VCaP (cell line): ENCODE data around the gene HAO2.

Experiments
- H3K27ac ChIP-seq: fragments of 450-650 bp; 2 replicates; pipeline ENCODE4 v1.5.1; 2017
- CTCF ChIP-seq: fragments of 450-650 bp; conservative IDR thresholded peaks from 2 replicates; pipeline ENCODE4 v1.5.1; 2017; ENCODE audit warnings: mild to moderate bottlenecking, moderate library complexity

HAO2 gene

DNA sequence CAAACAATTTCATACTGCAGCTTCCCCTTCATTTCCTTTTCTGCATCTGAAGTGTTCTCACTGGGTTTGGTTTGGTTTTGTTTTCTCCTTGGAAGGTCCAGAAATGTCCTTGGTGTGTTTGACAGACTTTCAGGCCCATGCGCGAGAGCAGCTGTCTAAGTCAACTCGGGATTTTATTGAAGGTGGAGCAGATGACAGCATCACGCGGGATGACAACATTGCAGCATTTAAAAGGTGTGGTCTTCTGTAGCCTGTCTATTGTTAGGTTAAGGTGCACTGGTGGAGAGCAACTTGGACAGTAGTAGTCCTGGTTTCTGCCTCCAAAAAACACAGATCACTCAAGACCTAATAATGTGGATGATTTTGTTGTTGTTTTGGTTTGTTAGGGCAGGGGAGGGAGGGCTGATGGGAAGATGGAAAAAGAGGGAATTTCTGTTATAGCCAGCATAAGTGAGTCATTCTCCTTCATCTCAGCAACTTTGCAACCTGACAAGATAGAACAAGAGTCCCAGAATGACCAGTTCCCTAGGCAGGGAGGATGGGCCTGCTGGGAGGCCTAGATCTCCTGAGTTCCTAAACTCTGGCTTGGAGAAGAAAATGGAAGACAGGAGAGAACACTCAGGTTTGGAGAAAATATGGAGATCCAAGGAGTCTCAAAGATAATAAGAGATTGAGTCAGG, 12.5 kb downstream of the HAO2 start:
- H3K27ac ChIP-seq: no peak overlapping the region
- no peak for TF ChIP-seq CTCF

DNA sequence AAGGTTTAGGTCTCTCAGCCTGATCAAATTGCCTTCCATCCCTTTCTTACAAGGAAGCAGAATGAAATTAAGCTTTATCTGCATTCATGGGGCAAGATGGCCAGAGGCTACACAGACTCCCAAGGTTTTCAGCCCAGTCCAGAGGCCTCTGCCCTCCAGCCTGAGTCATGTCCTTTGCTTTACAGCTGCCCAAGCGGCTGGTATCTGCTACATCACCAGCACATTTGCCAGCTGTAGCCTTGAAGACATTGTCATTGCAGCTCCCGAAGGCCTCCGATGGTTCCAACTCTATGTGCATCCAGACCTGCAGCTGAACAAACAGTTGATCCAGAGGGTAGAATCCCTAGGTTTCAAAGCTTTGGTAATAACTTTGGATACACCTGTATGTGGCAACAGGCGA, 16.0 kb downstream of the HAO2 start:
- no peak for TF ChIP-seq CTCF
- no peak overlapping the region for H3K27ac ChIP-seq

DNA sequence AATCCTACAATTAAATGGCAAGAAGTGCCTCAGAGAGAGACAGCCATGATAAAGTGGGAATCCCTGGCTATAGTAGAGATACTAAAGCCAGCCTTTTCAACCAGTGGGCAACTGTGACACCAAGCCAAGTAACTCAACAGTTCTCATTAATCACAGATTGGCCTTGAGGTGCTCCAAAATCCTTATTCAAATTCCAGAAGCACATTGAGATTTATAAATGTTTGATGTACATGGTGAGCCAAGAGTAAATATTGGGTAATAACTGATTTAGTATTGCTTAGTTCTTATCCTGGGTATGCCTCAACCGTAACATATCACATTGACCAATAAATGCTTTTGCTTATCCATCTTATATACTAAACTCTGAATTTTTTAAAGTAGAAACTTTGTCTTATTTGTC, 17.1 kb downstream of the HAO2 start:
- no peak for TF ChIP-seq CTCF
- H3K27ac ChIP-seq: no peak overlapping the region

GRCh38 chr1:119387858-119388257, 19.3 kb downstream of the HAO2 start:
- TF ChIP-seq CTCF: no peak
- no peak overlapping the region for H3K27ac ChIP-seq

GRCh38 chr1:119388450-119388849, 19.9 kb downstream of the HAO2 start:
- TF ChIP-seq CTCF: no peak
- H3K27ac ChIP-seq: no peak overlapping the region

DNA sequence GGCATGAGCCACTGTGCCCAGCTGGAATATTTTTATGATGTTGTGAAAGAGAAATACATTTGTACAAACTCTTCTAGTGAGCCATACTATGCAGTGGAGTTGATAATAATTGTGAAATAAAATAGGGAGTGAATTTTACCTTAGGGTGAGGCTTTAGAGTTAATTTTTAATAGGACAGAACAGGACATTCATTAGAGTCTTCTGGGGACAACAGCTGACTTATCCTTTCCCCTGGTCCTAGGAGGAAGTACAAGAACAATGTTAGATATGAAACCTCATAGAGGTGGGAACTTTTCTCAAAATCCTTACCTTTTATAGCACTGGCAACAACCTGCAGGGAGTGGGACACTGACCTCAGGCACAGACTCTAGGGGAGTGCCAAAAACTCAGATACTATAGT, 21.9 kb downstream of the HAO2 start:
- peak overlapping the region; percentile 68 for H3K27ac ChIP-seq
- no peak for TF ChIP-seq CTCF

DNA sequence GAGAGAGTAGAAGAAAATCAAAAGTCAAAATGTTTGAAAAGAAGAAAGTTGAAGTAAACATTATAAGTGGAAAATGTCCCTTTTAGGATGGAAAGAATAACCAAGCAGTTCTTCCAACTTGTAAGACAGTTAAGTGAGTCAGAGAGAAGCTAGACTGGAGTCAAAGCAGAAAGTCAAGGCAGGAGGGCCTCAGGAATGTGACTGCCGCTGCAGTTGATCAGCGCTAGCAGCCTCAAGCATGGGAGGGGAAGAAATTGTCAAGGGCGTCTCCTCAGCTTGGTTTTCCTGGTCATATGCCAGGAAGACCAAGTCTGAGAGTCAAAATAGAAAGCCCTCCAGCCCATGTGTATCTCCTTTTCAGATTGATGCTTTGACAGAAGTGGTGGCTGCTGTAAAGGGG, 23.2 kb downstream of the HAO2 start:
- TF ChIP-seq CTCF: no peak
- no peak overlapping the region for H3K27ac ChIP-seq
